B cell (primary cell): Measurements from ENCODE around the gene EGR2. TPM values are rescaled to one million over a fixed set of nuclear protein-coding genes. Genes with fewer than 3 reads are reported as not detected.
A peak's percentile ranks its signal among the peaks of the same experiment; 100 is the strongest.

Experiments used
- ATAC-seq: fragments of 200-7000 bp; cut with Tn5 transposase; one replicate; pipeline ENCODE4 v1.10.0; 2021; ENCODE audit warnings: low read depth, mild to moderate bottlenecking, moderate number of reproducible peaks, moderate library complexity
- CTCF ChIA-PET: fragments of 350-600 bp; sonication (Branson Sonifier 250); formaldehyde crosslinking; loops from one replicate; lab custom pipeline; 2021; ENCODE audit warnings: antibody characterized with exemption, inconsistent platforms; lab: Charles Lee
- POLR2A ChIA-PET: fragments of 350-600 bp; sonication (Branson Sonifier 250); formaldehyde crosslinking; loops from one replicate; lab custom pipeline; 2021; ENCODE audit warnings: antibody characterized with exemption; lab: Charles Lee
- DNase-seq: peaks from one replicate; pipeline ENCODE4 v3.0.0; 2013
- H2AFZ ChIP-seq: 2 replicates; pipeline ENCODE4 v1.6.1; 2012; ENCODE audit warnings: mild to moderate bottlenecking, low read depth, low read length; ENCODE audit not compliant: insufficient read depth, poor library complexity, severe bottlenecking
- H3K27ac ChIP-seq, 2 donors: 1 replicate in 1 of 2; 2 replicates in 1 of 2; pipeline ENCODE4 v1.5.1; 2012 to 2013; ENCODE audit warnings: low read length in 2 of 2, mild to moderate bottlenecking in 2 of 2, moderate library complexity in 1 of 2
- H3K27me3 ChIP-seq, 4 experiments: fragments of 200-600 bp in 1 of 4; sonication (generic) in 1 of 4; replicated peaks in 1 of 4; 1 replicate in 2 of 4; 2 replicates in 2 of 4; pipeline versions ENCODE4 v1.6.1 to v1.7.0; 2013 to 2016; ENCODE audit warnings: low read length in 3 of 4, mild to moderate bottlenecking in 2 of 4, mixed read lengths in 1 of 4, moderate library complexity in 1 of 4; ENCODE audit not compliant: insufficient read depth in 4 of 4, control insufficient read depth in 3 of 4; ENCODE audit errors: control extremely low read depth in 1 of 4
- H3K36me3 ChIP-seq, 2 experiments: replicated peaks in 1 of 2; 1 replicate in 1 of 2; 2 replicates in 1 of 2; pipeline versions ENCODE4 v1.6.1 to v1.7.1; 2013; ENCODE audit warnings: low read length in 1 of 2; ENCODE audit not compliant: insufficient read depth in 2 of 2, control insufficient read depth in 1 of 2; ENCODE audit errors: control extremely low read depth in 1 of 2, extremely low read depth in 1 of 2
- H3K4me1 ChIP-seq, 2 donors: fragments of 200-600 bp in 1 of 2; sonication (generic) in 1 of 2; 1 replicate in 1 of 2; 2 replicates in 1 of 2; pipeline versions ENCODE4 v1.5.1 to v1.6.1; 2013 to 2017; ENCODE audit warnings: low read length in 2 of 2; ENCODE audit not compliant: control insufficient read depth in 2 of 2, insufficient read depth in 2 of 2
- H3K4me2 ChIP-seq: replicated peaks from 2 replicates; pipeline ENCODE3; 2012; ENCODE audit warnings: mild to moderate bottlenecking, low read depth, low read length; ENCODE audit not compliant: poor library complexity, severe bottlenecking
- H3K4me3 ChIP-seq, 5 experiments: fragments of 200-600 bp in 1 of 5; sonication (generic) in 1 of 5; 1 replicate in 3 of 5; 2 replicates in 2 of 5; pipeline versions ENCODE4 v1.5.1 to v1.7.0; 2011 to 2016; ENCODE audit warnings: low read length in 4 of 5, mild to moderate bottlenecking in 4 of 5, low read depth in 2 of 5, control low read depth in 1 of 5, moderate library complexity in 1 of 5; ENCODE audit not compliant: insufficient read depth in 1 of 5; ENCODE audit errors: control extremely low read depth in 1 of 5, extremely low read depth in 1 of 5
- H3K79me2 ChIP-seq: fragments of 200-600 bp; sonication (generic); one replicate; pipeline ENCODE4 v1.6.0; 2016; ENCODE audit warnings: low read length; ENCODE audit not compliant: control insufficient read depth, insufficient read depth
- H3K9ac ChIP-seq: fragments of 200-600 bp; sonication (generic); 2 replicates; pipeline ENCODE4 v1.6.1; 2017; ENCODE audit warnings: mild to moderate bottlenecking, low read length, moderate library complexity
- H3K9me3 ChIP-seq, 3 donors: one replicate each; pipeline versions ENCODE4 v1.6.1 to v1.7.1; 2013; ENCODE audit warnings: low read length in 2 of 3; ENCODE audit not compliant: control insufficient read depth in 2 of 3, insufficient read depth in 1 of 3; ENCODE audit errors: control extremely low read depth in 1 of 3
- H4K20me1 ChIP-seq: 2 replicates; pipeline ENCODE4 v1.6.0; 2012; ENCODE audit warnings: mild to moderate bottlenecking, low read length; ENCODE audit not compliant: insufficient read depth, control insufficient read depth, poor library complexity, severe bottlenecking
- H3K27ac Mint-ChIP-seq: one replicate; pipeline ENCODE4 v1.8.0; 2021; ENCODE audit warnings: mixed read lengths
- H3K27me3 Mint-ChIP-seq: one replicate; pipeline ENCODE4 v1.8.0; 2021; ENCODE audit warnings: mixed read lengths
- H3K4me1 Mint-ChIP-seq: one replicate; pipeline ENCODE4 v1.8.0; 2021; ENCODE audit warnings: mixed read lengths
- H3K4me3 Mint-ChIP-seq: one replicate; pipeline ENCODE4 v1.8.0; 2021; ENCODE audit warnings: mixed read lengths
- H3K9me3 Mint-ChIP-seq: one replicate; pipeline ENCODE4 v1.8.0; 2022; ENCODE audit warnings: mixed read lengths; ENCODE audit not compliant: insufficient read depth
- CTCF ChIP-seq: fragments of 200-600 bp; IDR thresholded peaks from one replicate; pipeline ENCODE4 v1.8.0; 2022; ENCODE audit warnings: antibody characterized with exemption, mild to moderate bottlenecking
- EZH2 ChIP-seq: IDR thresholded peaks from 2 replicates; pipeline ENCODE4 v1.6.1; 2012; ENCODE audit warnings: borderline replicate concordance, low read depth, mild to moderate bottlenecking, moderate library complexity, low read length; ENCODE audit not compliant: insufficient read depth, poor library complexity, severe bottlenecking
- WGBS: methylation state at CpG from one replicate; pipeline ENCODE4 v1.1.5; 2013; ENCODE audit warnings: missing lambda C conversion rate; ENCODE audit not compliant: insufficient coverage; 5-methylcytosine and 5-hydroxymethylcytosine counted together
- intact Hi-C: fragments of 100-400 bp; cut with micrococcal nuclease; formaldehyde crosslinking; loops from one replicate; pipeline ENCODE4 v1.10.0; 2022
- polyA plus RNA-seq: library from polyadenylated mRNA; depleted of rRNA; stranded (reverse); fragments of >200 nt; gene quantifications from 2 replicates; pipeline ENCODE4 v1.2.3, GENCODE V29; 2012
- total RNA-seq, 2 donors: library from RNA; stranded (reverse); fragments of 120-200 nt in 1 of 2; gene quantifications; 1 replicate in 1 of 2; 2 replicates in 1 of 2; pipeline versions ENCODE4 v1.2.3 to v1.2.4, GENCODE V29; 2013 to 2022

Gene EGR2
- total and polyA plus RNA-seq, 2 donors (not counting 1 experiment from before 2014, with no cell fraction given), result 6.3 to 10.9 TPM

GRCh38 chr10:62804356-62805230, 11.6 kb downstream of the EGR2 start, which contains the start of gene ADO:
TSS of gene ADO (plus strand) at chr10:62804720. CDS start at chr10:62805060, 340 bp downstream.
- H3K27ac ChIP-seq, result peak within 1 kb of the TSS; percentile 96 to 98
- H3K27me3 ChIP-seq, result no peaks in the 10 kb centered on the region
- ChIA-PET POLR2A (interaction anchor here (0.6 to 2.3 kb wide), 4 partner anchors 11 to 718 kb away, joined by 3 to 18 read pairs (median 5); partner anchors contain the start of gene EGR2), CTCF (interaction anchor here (0.9 to 4.0 kb wide), 6 partner anchors 13 to 367 kb away, joined by 3 to 37 read pairs (median 4); partner anchors contain the start of gene EGR2)
- Mint-ChIP-seq H3K9me3 (no peaks in the 10 kb centered on the region), H3K4me3 (peak within 1 kb of the TSS; percentile 98), H3K27me3 (no peaks in the 10 kb centered on the region), H3K4me1 (peaks cover 44% of the 10 kb centered on the region), H3K27ac (peak within 1 kb of the TSS; percentile 99)
- peak within 1 kb of the TSS; percentile 94 for H3K4me2 ChIP-seq
- H3K9ac ChIP-seq, result peak within 1 kb of the TSS; percentile 88
- H3K4me1 ChIP-seq, result peaks cover 26 to 29% of the 10 kb centered on the region in 2 donors
- no peaks in the 10 kb centered on the region for H3K9me3 ChIP-seq
- ATAC-seq, result peak; percentile 87
- peak; percentile 92 for DNase-seq
- under 1% methylated on average over 87 of the region's 87 CpGs for WGBS
- intact Hi-C loops, result loop anchor here (1.0 to 2.0 kb wide), 4 partner anchors 12 to 114 kb away; partner anchors contain the start of gene EGR2
- H3K4me3 ChIP-seq, result peak within 1 kb of the TSS; percentile 79 to 99 (median 92)
- H3K79me2 ChIP-seq, result peaks cover 41% of the 10 kb centered on the region
- TF ChIP-seq EZH2 (no peak), CTCF (no peak)
- H3K36me3 ChIP-seq, result peaks cover 0 to 6% of the 10 kb centered on the region in 2 experiments
- H2AFZ ChIP-seq, result peak within 1 kb of the TSS; percentile 95
- peaks cover 19% of the 10 kb centered on the region for H4K20me1 ChIP-seq
